ENCODE data around the gene ALOXE3. TPM values are rescaled to one million over a fixed set of nuclear protein-coding genes. Genes with fewer than 3 reads are reported as not detected.
A peak's percentile ranks its signal among the peaks of the same experiment; 100 is the strongest.

ALOXE3 gene
- total and polyA plus RNA-seq, 2 of the 8 experiments (the other 6 are each of a cell fraction or from before 2014, with no cell fraction given): 0.26 TPM; not detected in 1

GRCh38 chr17:8154608-8155155, 36.4 kb upstream of the ALOXE3 start:
- FAIRE-seq (no peak), DNase-seq (ENCODE audit: low read depth in 1 of 2, low spot score in 2 of 2) (no peak)
- Histone ChIP-seq H3K79me2 (ENCODE audit: control insufficient read depth in 1 of 2, insufficient read depth in 2 of 2, low read length in 2 of 2) (peaks cover 0 to 5% of the 10 kb centered on the region in 2 experiments; a peak in 1 of 4 replicates), H2BK12ac (ENCODE audit: low read depth, low read length) (peak overlapping the region; percentile 91; the same call in 1 of the 2 replicates), H3K23ac (ENCODE audit: insufficient read length) (no peak overlapping the region), H3K14ac (ENCODE audit: insufficient read length) (no peak overlapping the region), H2BK120ac (replicated peaks; ENCODE audit: low read depth, low read length) (no peak overlapping the region), H4K91ac (replicated peaks; ENCODE audit: insufficient read length, low read length) (no peak overlapping the region), H2BK5ac (ENCODE audit: low read depth, low read length) (0 out of 2 replicates have a peak overlapping the region, but pooled peaks have one; percentile 24), H3K79me1 (ENCODE audit: low read depth, low read length) (peaks cover 7% of the 10 kb centered on the region; the same call in 1 of the 2 replicates), H2AK5ac (ENCODE audit: low read depth, low read length) (no peak overlapping the region), H3K4me3 (ENCODE audit: extremely low read depth in 1 of 4, insufficient read depth in 2 of 4, low read depth in 3 of 4, low read length in 4 of 4) (peak overlapping the region; percentile 22 to 76 (median 36); a peak in 7 of 8 replicates), H2BK15ac (ENCODE audit: low read length) (no peak overlapping the region), H3K9ac (replicated peaks in 1 of 4; ENCODE audit: extremely low read depth in 1 of 4, low read depth in 3 of 4, low read length in 3 of 4) (peak overlapping the region in 3 of 4 experiments; percentile 22 to 45 (median 42); a peak in 5 of 7 replicates), H3K27ac (ENCODE audit: low read depth, low read length) (peak overlapping the region; percentile 84), H3K4me2 (ENCODE audit: insufficient read depth in 1 of 2, low read depth in 2 of 2, low read length in 2 of 2) (peak overlapping the region; percentile 96 to 100), H3K4me1 (replicated peaks in 1 of 4; ENCODE audit: control insufficient read depth in 3 of 4, insufficient read depth in 4 of 4, low read length in 3 of 4) (peaks cover 12 to 33% (median 19%) of the 10 kb centered on the region in 4 experiments), H3K27me3 (replicated peaks in 1 of 4; ENCODE audit: control insufficient read depth in 3 of 4, extremely low read depth in 1 of 4, insufficient read depth in 3 of 4, low read length in 3 of 4) (no peaks in the 10 kb centered on the region), H3K23me2 (ENCODE audit: low read depth, low read length) (peaks cover 21% of the 10 kb centered on the region), H3K56ac (replicated peaks; ENCODE audit: insufficient read length, low read depth, low read length) (no peak overlapping the region), H2BK20ac (ENCODE audit: low read length) (no peak overlapping the region), H4K5ac (ENCODE audit: insufficient read length, low read depth, low read length) (no peak overlapping the region), H3K18ac (ENCODE audit: extremely low read depth, low read length) (no peak overlapping the region), H2AFZ (ENCODE audit: low read length) (no peak overlapping the region), H3K36me3 (ENCODE audit: control insufficient read depth in 2 of 4, insufficient read depth in 4 of 4, low read length in 3 of 4) (peaks cover 1 to 4% (median 3%) of the 10 kb centered on the region in 4 experiments; a peak in 4 of 8 replicates), H3K4ac (replicated peaks; ENCODE audit: insufficient read length, low read depth, low read length) (no peak overlapping the region), H3K9me3 (ENCODE audit: insufficient read depth in 2 of 2, low read depth in 1 of 2, low read length in 1 of 2) (no peaks in the 10 kb centered on the region), H4K8ac (ENCODE audit: extremely low read depth, insufficient read depth, low read length) (peak overlapping the region; percentile 83; the same call in 1 of the 2 replicates), H4K20me1 (replicated peaks in 1 of 2; ENCODE audit: control insufficient read depth in 1 of 2, insufficient read depth in 2 of 2, low read length in 2 of 2) (peaks cover 0 to 13% of the 10 kb centered on the region in 2 experiments)
- 58% methylated on average over 10 of the region's 11 CpGs; no CpG with 5 or more reads in 1 of the 2 experiments for whole genome bisulfite sequencing, 2 experiments (ENCODE audit: extremely low coverage in 1 of 2, insufficient coverage in 1 of 2, insufficient read length in 1 of 2, insufficient replicate concordance in 2 of 2, low coverage in 1 of 2, low lambda C conversion rate in 2 of 2, missing lambda C conversion rate in 1 of 2)
- TF ChIP-seq ASH2L (IDR thresholded peaks at IDR 0.05; ENCODE audit: low read length) (peak; percentile 6), CTCF (IDR thresholded peaks at IDR 0.05; ENCODE audit: control extremely low read depth in 1 of 3, insufficient read depth in 1 of 3, low read depth in 1 of 3, low read length in 3 of 3) (no peak), POLR2A (IDR thresholded peaks at IDR 0.05; ENCODE audit: control extremely low read depth in 1 of 2, low read depth in 2 of 2, low read length in 2 of 2) (peak; percentile 3 to 4; a peak in 1 of 3 replicates)
- ChIA-PET POLR2A (ENCODE audit: partially characterized antibody) (interaction anchor here (0.7 to 15.7 kb wide), 10 partner anchors 8 to 468 kb away, joined by 3 to 289 read pairs (median 8); partner anchors contain the start of genes ALOXE3, AURKB, HES7 and TMEM107), CTCF (ENCODE audit: partially characterized antibody) (interaction anchor here (1.2 to 10.3 kb wide), 3 partner anchors 12 to 40 kb away, joined by 3 to 133 read pairs (median 4); no protein-coding TSS in a partner anchor)

All from H1 (cell line).